Activated naive CD8-positive, alpha-beta T cell treated with anti-CD3 and anti-CD28 coated beads, Interleukin-2, amount 50 U/mL, for 16 hours (primary cell): Measurements from ENCODE around the gene NUDCD3.

Source experiments
- DNase-seq: peaks from one replicate; pipeline ENCODE4 v3.0.0-alpha.2; 2020; ENCODE audit warnings: low read depth, low spot score

NUDCD3 gene

DNA sequence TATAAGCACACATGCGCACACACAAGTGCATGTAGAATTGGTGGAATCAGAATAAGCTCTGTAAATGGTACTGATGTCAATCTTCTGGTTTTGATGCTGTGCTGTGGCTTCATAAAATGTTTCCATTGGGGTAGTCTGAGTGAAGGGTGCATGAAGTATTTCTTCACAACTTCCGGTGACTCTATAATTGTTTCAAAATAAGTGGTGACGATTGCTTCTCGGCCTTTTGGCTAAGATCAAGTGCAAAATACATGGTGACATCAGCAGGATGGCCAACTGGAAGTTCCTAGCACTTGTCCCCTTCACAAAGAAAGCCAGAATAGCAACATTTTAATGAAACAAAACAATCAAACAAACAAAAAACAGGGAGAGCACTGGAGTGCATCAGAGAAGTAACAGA is 123.5 kb downstream of the NUDCD3 start:
- DNase-seq, result no peak

DNA sequence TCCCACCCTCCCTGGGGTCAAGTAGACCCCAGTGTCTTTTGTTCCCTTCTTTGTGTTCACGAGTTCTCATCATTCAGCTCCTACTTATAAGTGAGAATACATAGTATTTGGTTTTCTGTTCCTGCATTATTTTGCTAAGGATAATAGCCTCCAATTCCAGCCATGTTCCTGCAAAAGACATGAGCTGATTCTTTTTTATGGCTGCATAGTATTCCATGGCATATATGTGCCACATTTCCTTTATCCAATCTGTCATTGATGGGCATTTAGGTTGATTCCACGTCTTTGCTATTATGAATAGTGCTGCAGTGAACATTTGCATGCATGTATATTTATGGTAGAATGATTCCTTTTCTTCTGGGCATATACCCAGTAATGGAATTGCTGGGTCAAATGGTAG is 136.8 kb downstream of the NUDCD3 start:
- DNase-seq, result no peak

DNA sequence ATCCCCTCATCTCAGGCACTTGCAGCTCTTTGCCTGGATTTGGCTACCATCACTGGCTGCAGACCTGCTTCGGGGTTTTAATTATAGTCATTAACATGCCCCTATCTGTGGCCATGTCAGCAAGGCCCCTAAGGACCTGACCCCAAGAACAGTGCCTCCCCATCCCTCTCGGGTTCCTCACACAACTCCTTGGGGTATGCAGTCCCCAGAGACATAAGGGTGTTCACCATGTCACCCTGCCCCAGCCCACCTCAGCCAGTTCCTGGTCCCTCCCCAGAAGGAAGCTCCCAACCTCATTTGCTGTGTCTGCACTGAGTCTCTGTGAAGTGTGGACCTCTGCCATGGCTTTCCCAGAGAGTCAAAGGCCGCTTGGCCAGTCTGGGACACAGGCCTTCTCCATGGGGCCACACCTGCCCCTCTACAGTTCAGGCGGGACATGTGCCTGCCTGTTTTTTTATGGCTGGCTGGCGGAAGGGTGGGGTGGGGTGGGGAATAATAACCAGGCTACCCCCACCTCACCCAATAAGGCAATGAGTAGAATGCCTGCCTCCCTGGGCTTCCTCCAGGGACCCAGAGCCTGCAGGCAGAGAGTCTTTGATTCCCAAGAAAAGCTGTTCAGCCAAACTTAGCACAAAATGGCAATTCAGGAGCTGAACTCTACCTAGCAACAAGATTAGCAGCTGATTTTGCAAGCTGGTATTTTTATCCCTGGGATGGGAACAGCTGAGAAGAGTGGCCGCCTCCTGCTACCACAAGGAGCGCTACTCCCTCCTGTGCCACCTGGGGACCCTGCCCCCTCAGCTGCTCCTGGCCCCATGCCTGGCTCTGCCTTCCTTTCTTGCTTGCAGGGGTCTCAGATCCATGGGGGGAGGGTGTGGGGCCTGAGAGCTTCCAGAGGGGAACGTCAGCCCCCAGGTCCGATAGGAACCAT is 141.3 kb downstream of the NUDCD3 start:
- DNase-seq, result no peak

DNA sequence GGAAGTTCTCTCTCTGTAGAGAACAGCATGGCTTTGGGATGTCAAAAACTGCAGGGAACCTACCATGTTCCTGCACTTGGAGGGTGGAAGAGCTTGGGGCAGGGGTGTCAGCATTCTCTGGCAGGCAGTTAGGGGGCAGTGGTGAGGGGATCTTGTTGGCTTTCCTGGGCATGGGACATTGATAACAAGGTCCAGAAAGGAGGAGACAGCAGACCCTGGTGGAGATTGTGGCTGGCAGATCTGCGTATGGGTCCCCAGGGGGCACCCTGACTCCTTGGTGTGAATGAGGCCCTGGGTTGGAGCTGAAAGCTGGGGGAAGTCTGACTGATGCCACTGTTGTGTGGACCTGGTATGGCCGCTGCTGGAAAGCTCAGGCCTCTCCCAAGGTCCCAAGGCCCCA is 142.2 kb downstream of the NUDCD3 start:
- no peak for DNase-seq

- DNase-seq, result no peak
Measured at GRCh38 chr7:44347546-44348114, 142.8 kb downstream of the NUDCD3 start.

GRCh38 chr7:44346063-44346462 is 144.4 kb downstream of the NUDCD3 start:
- no peak for DNase-seq

DNA sequence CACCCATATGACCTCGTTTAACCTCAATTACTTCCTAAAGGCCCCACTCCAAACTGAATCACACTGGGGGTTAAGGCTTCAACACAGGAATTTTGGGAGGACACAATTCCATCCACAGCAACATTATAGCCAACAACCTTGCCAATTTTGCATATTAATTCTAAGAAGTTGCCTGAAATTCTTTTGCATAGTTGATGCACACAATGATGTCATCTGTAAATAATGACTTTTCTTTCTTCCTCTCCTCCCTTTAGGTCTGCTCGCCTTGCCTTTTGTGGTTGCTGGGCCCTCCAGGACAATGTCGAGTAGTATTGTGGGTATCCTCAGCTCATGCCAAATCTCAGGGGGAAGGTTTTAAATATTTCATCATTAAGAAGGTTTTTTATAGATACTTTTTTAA is 149.1 kb downstream of the NUDCD3 start:
- DNase-seq, result no peak

- no peak for DNase-seq
Measured at GRCh38 chr7:44338600-44338999, 151.9 kb downstream of the NUDCD3 start.

- no peak for DNase-seq
Measured at GRCh38 chr7:44336491-44336890, 154.0 kb downstream of the NUDCD3 start.

DNA sequence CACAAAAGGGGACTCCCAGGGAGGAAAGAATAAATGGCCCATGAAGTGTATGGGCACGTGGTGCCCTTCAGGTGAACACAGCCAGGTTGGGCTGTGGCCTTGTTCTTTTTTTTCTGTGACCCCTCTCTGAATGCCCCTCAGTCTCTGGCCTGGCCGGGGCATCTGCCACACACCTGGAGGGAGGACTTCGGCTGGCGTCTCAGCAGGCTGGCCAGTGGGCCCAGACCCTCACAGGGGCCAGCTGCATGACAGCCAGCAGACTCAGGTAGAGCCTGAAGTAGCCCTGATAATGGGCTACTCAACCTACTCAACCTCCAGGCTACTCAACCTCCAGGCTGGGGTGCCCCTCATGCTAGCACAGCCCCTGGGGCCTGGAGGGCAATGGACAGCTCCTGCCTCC is 155.3 kb downstream of the NUDCD3 start:
- DNase-seq, result no peak

GRCh38 chr7:44334734-44335097 is 155.7 kb downstream of the NUDCD3 start:
- no peak for DNase-seq

DNA sequence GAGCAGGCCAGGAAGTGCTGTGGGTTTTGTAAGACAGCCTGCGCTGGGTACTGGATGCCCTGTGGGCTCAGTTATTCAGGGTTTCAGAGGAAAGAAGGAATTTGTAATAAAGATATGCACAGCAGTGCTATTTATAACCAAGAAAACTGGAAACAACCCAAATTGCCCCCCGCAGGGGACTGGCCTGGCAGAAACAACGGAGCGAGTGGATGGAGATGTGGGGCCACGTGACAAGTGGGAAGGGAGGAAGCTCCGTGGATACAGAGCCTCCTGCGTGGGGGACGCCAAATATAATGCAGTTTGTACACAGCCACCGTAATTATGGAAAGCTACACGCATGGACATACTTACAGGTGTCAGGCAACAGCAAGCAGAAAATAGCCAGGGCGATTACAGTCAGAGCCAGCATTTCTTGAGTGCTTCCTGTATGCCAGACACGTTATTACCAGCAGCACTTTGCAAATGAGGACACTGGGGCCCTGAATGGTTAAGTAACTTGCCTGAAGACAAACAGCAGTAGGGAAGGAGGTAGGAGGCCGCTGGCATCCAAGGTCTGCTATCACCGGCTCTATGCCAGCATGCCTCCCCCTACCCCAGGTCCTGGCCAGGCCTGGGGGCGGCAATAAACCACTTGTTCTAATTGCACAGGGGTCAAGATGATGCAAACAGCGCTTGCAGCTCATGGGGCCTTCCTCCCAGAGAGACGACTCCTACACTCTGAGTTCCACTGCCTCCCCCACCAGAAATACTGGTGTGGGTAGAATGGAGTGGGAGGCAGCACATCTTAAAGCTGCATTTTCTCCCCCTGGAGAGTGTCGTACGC is 156.3 kb downstream of the NUDCD3 start:
- DNase-seq, result no peak

- no peak for DNase-seq
Measured at GRCh38 chr7:44331682-44332081, 158.8 kb downstream of the NUDCD3 start.

- no peak for DNase-seq
Measured at GRCh38 chr7:44330331-44330730, 160.1 kb downstream of the NUDCD3 start.

DNA sequence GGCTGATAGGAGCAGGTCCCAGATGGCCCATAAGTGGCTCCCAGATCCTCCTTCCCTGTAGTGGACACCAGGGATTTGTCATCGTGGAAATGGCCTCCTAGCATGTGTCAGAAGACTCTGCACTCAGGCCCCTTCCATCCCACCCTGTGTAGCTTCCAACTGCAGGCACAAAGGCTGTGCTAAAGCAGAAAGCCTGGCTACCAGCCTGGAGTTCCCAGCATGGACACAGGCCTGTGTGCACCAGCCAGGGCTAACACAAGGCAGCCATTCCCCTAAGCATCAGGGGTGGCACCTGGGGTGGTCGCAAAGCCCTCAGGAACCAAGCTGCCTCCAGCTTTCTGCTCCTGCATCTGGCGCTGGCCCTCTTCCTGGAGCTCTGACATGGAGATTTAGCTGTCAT is 160.6 kb downstream of the NUDCD3 start:
- DNase-seq, result no peak
